DOHH2 (cell line): ENCODE results near the gene BRIP1.

ENCODE experiments used
- H3F3A ChIP-seq: fragments of 200-600 bp; sonication (generic), shearing (Covaris generic); 2 replicates; pipeline ENCODE4 v1.6.0; 2016; ENCODE audit warnings: antibody characterized with exemption, mild to moderate bottlenecking; ENCODE audit not compliant: control insufficient read depth, insufficient read depth
- H3K27ac ChIP-seq: fragments of 200-600 bp; sonication (generic); 2 replicates; pipeline ENCODE4 v1.5.1; 2014; ENCODE audit warnings: low read depth, mild to moderate bottlenecking, low read length, moderate library complexity
- H3K27me3 ChIP-seq: fragments of 200-600 bp; sonication (generic); 2 replicates; pipeline ENCODE4 v1.6.1; 2014; ENCODE audit warnings: mild to moderate bottlenecking, low read length, mixed read lengths; ENCODE audit not compliant: control insufficient read depth
- H3K36me3 ChIP-seq: fragments of 200-600 bp; sonication (generic); 2 replicates; pipeline ENCODE4 v1.6.1; 2014; ENCODE audit warnings: mild to moderate bottlenecking, low read length, moderate library complexity, mixed read lengths; ENCODE audit not compliant: control insufficient read depth
- H3K4me1 ChIP-seq: fragments of 200-600 bp; sonication (generic); 2 replicates; pipeline ENCODE4 v1.6.1; 2014; ENCODE audit warnings: mild to moderate bottlenecking, low read length, mixed read lengths; ENCODE audit not compliant: control insufficient read depth
- H3K4me2 ChIP-seq: fragments of 200-600 bp; sonication (generic); 2 replicates; pipeline ENCODE4 v1.6.0; 2014; ENCODE audit warnings: mild to moderate bottlenecking, low read length, moderate library complexity
- H3K4me3 ChIP-seq: fragments of 200-600 bp; sonication (generic); 2 replicates; pipeline ENCODE4 v1.5.1; 2014; ENCODE audit warnings: mild to moderate bottlenecking, low read length, mixed read lengths
- H3K79me2 ChIP-seq: fragments of 200-600 bp; sonication (generic); 2 replicates; pipeline ENCODE4 v1.6.1; 2014; ENCODE audit warnings: mild to moderate bottlenecking, low read length, mixed read lengths; ENCODE audit not compliant: control insufficient read depth
- H3K9me2 ChIP-seq: fragments of 200-600 bp; sonication (generic); replicated peaks from 2 replicates; pipeline ENCODE4 v1.6.1; 2014; ENCODE audit warnings: mild to moderate bottlenecking, low read length, mixed read lengths; ENCODE audit not compliant: control insufficient read depth
- H3K9me3 ChIP-seq: fragments of 200-600 bp; sonication (generic); 2 replicates; pipeline ENCODE4 v1.6.1; 2014; ENCODE audit warnings: antibody characterized with exemption, low read length, mixed read lengths; ENCODE audit not compliant: control insufficient read depth, insufficient read depth
- H4K20me1 ChIP-seq: fragments of 200-600 bp; sonication (generic); 2 replicates; pipeline ENCODE4 v1.6.0; 2014; ENCODE audit warnings: low read depth, mild to moderate bottlenecking, antibody characterized with exemption, low read length, moderate library complexity; ENCODE audit not compliant: control insufficient read depth, insufficient read depth
- EZH2phosphoT487 ChIP-seq: fragments of 200-600 bp; sonication (generic); IDR thresholded peaks from 2 replicates; pipeline ENCODE4 v1.6.1; 2017; ENCODE audit warnings: borderline replicate concordance, mild to moderate bottlenecking, antibody characterized with exemption, low read length, moderate library complexity, mixed read lengths
- TF ChIP-seq, protein P1 (sequence below): fragments of 200-600 bp; sonication (generic); IDR thresholded peaks from one replicate; pipeline ENCODE4 v1.5.1; 2014; ENCODE audit warnings: antibody characterized with exemption, mild to moderate bottlenecking, low read depth, low read length; ENCODE audit not compliant: poor library complexity, severe bottlenecking

Gene BRIP1

DNA sequence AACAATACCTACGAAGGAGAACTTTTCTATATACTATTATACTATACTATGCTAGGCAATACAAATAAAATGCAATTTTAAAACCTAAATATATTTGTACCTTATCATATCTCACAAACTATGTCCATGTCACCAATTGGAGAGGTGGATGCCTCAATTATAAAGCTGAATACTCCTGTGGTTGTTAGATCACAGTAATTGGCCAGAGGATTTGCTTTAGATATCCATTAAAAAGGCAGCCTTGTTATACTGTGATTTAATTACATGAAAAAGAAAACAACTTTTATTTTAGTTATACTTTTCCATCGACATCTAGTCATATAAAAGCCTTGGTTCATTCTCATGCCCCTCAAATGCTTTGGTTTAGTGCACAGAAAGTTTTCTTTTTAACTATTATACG, 129.3 kb downstream of the BRIP1 start:
- no peaks in the 10 kb centered on the region for H3K4me1 ChIP-seq
- no peak overlapping the region for H3K27ac ChIP-seq
- H3K4me3 ChIP-seq: no peak overlapping the region
- no peaks in the 10 kb centered on the region for H3K9me2 ChIP-seq
- H3K36me3 ChIP-seq: peaks cover 58% of the 10 kb centered on the region
- H4K20me1 ChIP-seq: no peaks in the 10 kb centered on the region
- no peaks in the 10 kb centered on the region for H3F3A ChIP-seq
- H3K79me2 ChIP-seq: no peaks in the 10 kb centered on the region
- peaks cover 12% of the 10 kb centered on the region for H3K9me3 ChIP-seq
- TF ChIP-seq EZH2phosphoT487: no peak
- TF ChIP-seq, protein P1, sequence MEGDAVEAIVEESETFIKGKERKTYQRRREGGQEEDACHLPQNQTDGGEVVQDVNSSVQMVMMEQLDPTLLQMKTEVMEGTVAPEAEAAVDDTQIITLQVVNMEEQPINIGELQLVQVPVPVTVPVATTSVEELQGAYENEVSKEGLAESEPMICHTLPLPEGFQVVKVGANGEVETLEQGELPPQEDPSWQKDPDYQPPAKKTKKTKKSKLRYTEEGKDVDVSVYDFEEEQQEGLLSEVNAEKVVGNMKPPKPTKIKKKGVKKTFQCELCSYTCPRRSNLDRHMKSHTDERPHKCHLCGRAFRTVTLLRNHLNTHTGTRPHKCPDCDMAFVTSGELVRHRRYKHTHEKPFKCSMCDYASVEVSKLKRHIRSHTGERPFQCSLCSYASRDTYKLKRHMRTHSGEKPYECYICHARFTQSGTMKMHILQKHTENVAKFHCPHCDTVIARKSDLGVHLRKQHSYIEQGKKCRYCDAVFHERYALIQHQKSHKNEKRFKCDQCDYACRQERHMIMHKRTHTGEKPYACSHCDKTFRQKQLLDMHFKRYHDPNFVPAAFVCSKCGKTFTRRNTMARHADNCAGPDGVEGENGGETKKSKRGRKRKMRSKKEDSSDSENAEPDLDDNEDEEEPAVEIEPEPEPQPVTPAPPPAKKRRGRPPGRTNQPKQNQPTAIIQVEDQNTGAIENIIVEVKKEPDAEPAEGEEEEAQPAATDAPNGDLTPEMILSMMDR: no peak
- H3K27me3 ChIP-seq: no peaks in the 10 kb centered on the region
- no peak overlapping the region for H3K4me2 ChIP-seq

DNA sequence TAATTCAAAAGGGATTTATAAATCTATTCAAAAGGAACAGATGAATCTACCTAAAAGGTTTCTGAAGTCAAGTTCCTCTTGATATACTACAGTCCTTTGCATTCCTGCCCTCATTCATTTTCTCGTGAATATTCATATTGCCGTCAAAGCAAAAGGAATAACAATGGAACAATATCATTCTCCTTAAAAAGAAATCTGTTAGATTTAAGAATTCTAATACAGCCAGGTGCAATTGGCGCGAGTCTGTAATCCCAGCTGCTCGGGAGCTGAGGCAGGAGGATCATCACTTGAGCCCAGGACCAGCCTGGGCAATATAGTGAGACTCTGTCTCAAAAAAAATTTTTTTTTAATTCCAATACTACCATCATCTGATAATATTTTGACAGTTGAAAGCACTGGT, 130.3 kb downstream of the BRIP1 start:
- no peaks in the 10 kb centered on the region for H3K79me2 ChIP-seq
- H3F3A ChIP-seq: no peaks in the 10 kb centered on the region
- H3K4me3 ChIP-seq: no peak overlapping the region
- no peak overlapping the region for H3K4me2 ChIP-seq
- H3K4me1 ChIP-seq: no peaks in the 10 kb centered on the region
- peaks cover 4% of the 10 kb centered on the region for H3K9me3 ChIP-seq
- TF ChIP-seq, protein P1: no peak
- TF ChIP-seq EZH2phosphoT487: no peak
- no peaks in the 10 kb centered on the region for H3K27me3 ChIP-seq
- H3K27ac ChIP-seq: no peak overlapping the region
- no peaks in the 10 kb centered on the region for H3K9me2 ChIP-seq
- no peaks in the 10 kb centered on the region for H4K20me1 ChIP-seq
- peaks cover 58% of the 10 kb centered on the region for H3K36me3 ChIP-seq

DNA sequence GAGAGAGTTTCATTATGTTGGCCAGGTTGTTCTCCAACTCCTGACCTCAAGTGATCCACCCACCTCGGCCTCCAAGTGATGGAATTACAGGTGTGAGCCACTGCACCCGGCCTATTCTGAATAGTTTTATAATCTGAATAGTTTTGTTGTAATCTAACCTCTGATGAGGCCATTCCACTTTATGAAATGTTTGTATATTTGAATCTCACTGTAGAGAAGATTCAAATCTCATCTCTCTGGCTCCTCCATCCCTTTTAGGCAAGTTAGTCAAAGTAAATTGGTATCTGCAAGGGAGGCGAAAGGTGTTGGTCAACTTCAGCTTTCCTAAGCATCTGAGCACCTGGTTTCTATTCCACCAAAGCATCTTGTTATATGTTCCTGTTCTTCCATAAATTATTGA, 131.2 kb downstream of the BRIP1 start:
- Histone ChIP-seq H3K27me3 (no peaks in the 10 kb centered on the region), H3K79me2 (no peaks in the 10 kb centered on the region), H3K4me3 (no peak overlapping the region), H3F3A (no peaks in the 10 kb centered on the region), H3K4me1 (no peaks in the 10 kb centered on the region), H3K9me3 (no peaks in the 10 kb centered on the region), H4K20me1 (no peaks in the 10 kb centered on the region), H3K36me3 (peaks cover 49% of the 10 kb centered on the region), H3K27ac (no peak overlapping the region), H3K9me2 (no peaks in the 10 kb centered on the region), H3K4me2 (no peak overlapping the region)
- TF ChIP-seq, protein P1: no peak
- no peak for TF ChIP-seq EZH2phosphoT487

GRCh38 chr17:61731330-61731729, 132.0 kb downstream of the BRIP1 start:
- no peak for TF ChIP-seq EZH2phosphoT487
- TF ChIP-seq, protein P1: no peak
- no peak overlapping the region for H3K27ac ChIP-seq
- H3K79me2 ChIP-seq: no peaks in the 10 kb centered on the region
- no peaks in the 10 kb centered on the region for H3K9me2 ChIP-seq
- no peak overlapping the region for H3K4me2 ChIP-seq
- no peaks in the 10 kb centered on the region for H3K9me3 ChIP-seq
- H3K4me1 ChIP-seq: no peaks in the 10 kb centered on the region
- H3K36me3 ChIP-seq: peaks cover 43% of the 10 kb centered on the region
- no peaks in the 10 kb centered on the region for H3K27me3 ChIP-seq
- H4K20me1 ChIP-seq: no peaks in the 10 kb centered on the region
- H3F3A ChIP-seq: no peaks in the 10 kb centered on the region
- no peak overlapping the region for H3K4me3 ChIP-seq
